IPS DF 6.9 (cell line): Measurements from ENCODE around the gene RPGRIP1L.

Source experiments
- DNase-seq: peaks from one replicate; pipeline ENCODE4 v3.0.0-alpha.2; 2013; ENCODE audit warnings: low read depth, low spot score
- H3K27ac ChIP-seq: one replicate; pipeline ENCODE4 v1.5.1; 2013; ENCODE audit warnings: low read length, control low read depth
- H3K27me3 ChIP-seq: 2 replicates; pipeline ENCODE4 v1.6.1; 2013; ENCODE audit warnings: mild to moderate bottlenecking, low read length; ENCODE audit not compliant: control insufficient read depth, insufficient read depth
- H3K36me3 ChIP-seq: 2 replicates; pipeline ENCODE4 v1.6.1; 2013; ENCODE audit warnings: low read length; ENCODE audit not compliant: control insufficient read depth, insufficient read depth
- H3K4me1 ChIP-seq: 2 replicates; pipeline ENCODE4 v1.6.1; 2013; ENCODE audit warnings: low read length; ENCODE audit not compliant: control insufficient read depth, insufficient read depth
- H3K4me3 ChIP-seq: 2 replicates; pipeline ENCODE4 v1.5.1; 2013; ENCODE audit warnings: mild to moderate bottlenecking, low read length
- H3K9me3 ChIP-seq: 2 replicates; pipeline ENCODE4 v1.6.1; 2013; ENCODE audit warnings: low read length, inconsistent platforms; ENCODE audit not compliant: control insufficient read depth, insufficient read depth
- WGBS: extraction: QIAGEN DNeasy Blood & Tissue Kit; methylation state at CpG from one replicate; pipeline ENCODE4 v1.1.7; 2013; ENCODE audit warnings: mixed read lengths, missing lambda C conversion rate; ENCODE audit not compliant: insufficient read length, insufficient coverage; 5-methylcytosine and 5-hydroxymethylcytosine counted together

The RPGRIP1L gene

GRCh38 chr16:53737552-53737951, 33.9 kb upstream of the RPGRIP1L start:
- no peak for DNase-seq
- WGBS: no CpG with 5 or more reads among the region's 5 CpGs
- Histone ChIP-seq H3K27me3 (no peaks in the 10 kb centered on the region), H3K27ac (no peak overlapping the region), H3K9me3 (no peaks in the 10 kb centered on the region), H3K36me3 (no peaks in the 10 kb centered on the region), H3K4me3 (no peak overlapping the region), H3K4me1 (no peaks in the 10 kb centered on the region)

- H3K27ac ChIP-seq: no peak overlapping the region
- H3K36me3 ChIP-seq: no peaks in the 10 kb centered on the region
- H3K27me3 ChIP-seq: no peaks in the 10 kb centered on the region
- DNase-seq: no peak
- no peaks in the 10 kb centered on the region for H3K4me1 ChIP-seq
- H3K9me3 ChIP-seq: no peaks in the 10 kb centered on the region
- H3K4me3 ChIP-seq: no peak overlapping the region
- no CpG with 5 or more reads among the region's 3 CpGs for WGBS
Measured at GRCh38 chr16:53736297-53736696, 32.6 kb upstream of the RPGRIP1L start.

GRCh38 chr16:53734908-53735307, 31.2 kb upstream of the RPGRIP1L start:
- Histone ChIP-seq H3K27me3 (no peaks in the 10 kb centered on the region), H3K9me3 (no peaks in the 10 kb centered on the region), H3K27ac (no peak overlapping the region), H3K4me1 (no peaks in the 10 kb centered on the region), H3K36me3 (no peaks in the 10 kb centered on the region), H3K4me3 (no peak overlapping the region)
- WGBS: no CpG with 5 or more reads among the region's 2 CpGs
- no peak for DNase-seq

GRCh38 chr16:53732296-53732929, 28.8 kb upstream of the RPGRIP1L start:
- Histone ChIP-seq H3K9me3 (no peaks in the 10 kb centered on the region), H3K4me3 (no peak overlapping the region), H3K36me3 (no peaks in the 10 kb centered on the region), H3K27me3 (no peaks in the 10 kb centered on the region), H3K4me1 (no peaks in the 10 kb centered on the region), H3K27ac (no peak overlapping the region)
- WGBS: no CpG with 5 or more reads among the region's 4 CpGs
- no peak for DNase-seq

- DNase-seq: no peak
- no peaks in the 10 kb centered on the region for H3K4me1 ChIP-seq
- H3K27ac ChIP-seq: no peak overlapping the region
- no peaks in the 10 kb centered on the region for H3K36me3 ChIP-seq
- no peaks in the 10 kb centered on the region for H3K27me3 ChIP-seq
- H3K9me3 ChIP-seq: no peaks in the 10 kb centered on the region
- no peak overlapping the region for H3K4me3 ChIP-seq
- WGBS: no CpG with 5 or more reads among the region's 3 CpGs
Measured at GRCh38 chr16:53730693-53731092, 27.0 kb upstream of the RPGRIP1L start.

DNA sequence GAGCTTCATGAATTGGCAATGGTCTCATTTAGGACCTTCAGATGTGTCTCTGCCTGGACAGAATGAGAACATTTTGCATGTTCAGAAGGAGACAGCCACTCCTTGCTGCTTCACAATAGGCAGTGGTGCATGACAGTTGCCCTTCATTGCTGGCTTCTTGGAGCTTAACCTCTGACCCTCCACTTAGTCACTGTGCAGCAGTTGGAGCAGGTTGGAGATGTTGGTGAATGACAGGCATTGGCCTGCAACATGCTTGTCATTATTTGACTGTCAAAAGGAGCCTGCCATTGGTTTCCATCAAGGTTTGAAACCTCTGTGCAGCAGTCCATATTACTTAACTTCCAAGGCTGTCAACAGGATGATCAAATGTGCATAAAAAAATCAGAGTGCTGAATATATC, 23.0 kb upstream of the RPGRIP1L start:
- Histone ChIP-seq H3K27me3 (no peaks in the 10 kb centered on the region), H3K4me1 (no peaks in the 10 kb centered on the region), H3K4me3 (no peak overlapping the region), H3K9me3 (no peaks in the 10 kb centered on the region), H3K36me3 (no peaks in the 10 kb centered on the region), H3K27ac (no peak overlapping the region)
- DNase-seq: no peak

- Histone ChIP-seq H3K4me1 (no peaks in the 10 kb centered on the region), H3K27me3 (no peaks in the 10 kb centered on the region), H3K9me3 (no peaks in the 10 kb centered on the region), H3K4me3 (no peak overlapping the region), H3K27ac (no peak overlapping the region), H3K36me3 (no peaks in the 10 kb centered on the region)
- no CpG with 5 or more reads among the region's 5 CpGs for WGBS
- no peak for DNase-seq
Measured at GRCh38 chr16:53721017-53721416, 17.4 kb upstream of the RPGRIP1L start.

- no peaks in the 10 kb centered on the region; the same call in 1 of the 2 replicates for H3K4me1 ChIP-seq
- no peaks in the 10 kb centered on the region for H3K27me3 ChIP-seq
- no peaks in the 10 kb centered on the region for H3K9me3 ChIP-seq
- H3K36me3 ChIP-seq: no peaks in the 10 kb centered on the region
- WGBS: no CpG with 5 or more reads among the region's 3 CpGs
- DNase-seq: no peak
- no peak overlapping the region for H3K4me3 ChIP-seq
- no peak overlapping the region for H3K27ac ChIP-seq
Measured at GRCh38 chr16:53717577-53717976, 13.9 kb upstream of the RPGRIP1L start.

DNA sequence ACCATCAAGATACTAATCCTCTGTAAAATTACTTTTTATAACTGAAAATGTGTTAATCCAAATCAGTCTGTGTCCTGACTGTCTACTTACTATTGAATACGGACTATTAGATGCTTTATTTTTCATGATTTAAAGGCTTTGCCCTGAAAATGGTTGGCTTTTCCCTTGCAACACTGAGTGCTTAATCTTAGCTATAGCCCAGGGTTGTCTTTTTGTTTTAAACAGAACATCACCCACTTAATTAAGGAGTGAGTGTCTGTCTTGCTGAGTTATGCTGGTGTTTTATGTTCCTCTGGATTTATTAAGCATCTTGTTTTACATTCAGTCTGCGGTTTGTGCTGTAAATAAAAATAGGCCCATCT, 11.3 kb upstream of the RPGRIP1L start:
- H3K27me3 ChIP-seq: no peaks in the 10 kb centered on the region
- no peaks in the 10 kb centered on the region for H3K36me3 ChIP-seq
- no peaks in the 10 kb centered on the region for H3K9me3 ChIP-seq
- no peak for DNase-seq
- no peaks in the 10 kb centered on the region; the same call in 1 of the 2 replicates for H3K4me1 ChIP-seq
- WGBS: no CpG with 5 or more reads among the region's 2 CpGs
- no peak overlapping the region for H3K27ac ChIP-seq
- no peak overlapping the region for H3K4me3 ChIP-seq

DNA sequence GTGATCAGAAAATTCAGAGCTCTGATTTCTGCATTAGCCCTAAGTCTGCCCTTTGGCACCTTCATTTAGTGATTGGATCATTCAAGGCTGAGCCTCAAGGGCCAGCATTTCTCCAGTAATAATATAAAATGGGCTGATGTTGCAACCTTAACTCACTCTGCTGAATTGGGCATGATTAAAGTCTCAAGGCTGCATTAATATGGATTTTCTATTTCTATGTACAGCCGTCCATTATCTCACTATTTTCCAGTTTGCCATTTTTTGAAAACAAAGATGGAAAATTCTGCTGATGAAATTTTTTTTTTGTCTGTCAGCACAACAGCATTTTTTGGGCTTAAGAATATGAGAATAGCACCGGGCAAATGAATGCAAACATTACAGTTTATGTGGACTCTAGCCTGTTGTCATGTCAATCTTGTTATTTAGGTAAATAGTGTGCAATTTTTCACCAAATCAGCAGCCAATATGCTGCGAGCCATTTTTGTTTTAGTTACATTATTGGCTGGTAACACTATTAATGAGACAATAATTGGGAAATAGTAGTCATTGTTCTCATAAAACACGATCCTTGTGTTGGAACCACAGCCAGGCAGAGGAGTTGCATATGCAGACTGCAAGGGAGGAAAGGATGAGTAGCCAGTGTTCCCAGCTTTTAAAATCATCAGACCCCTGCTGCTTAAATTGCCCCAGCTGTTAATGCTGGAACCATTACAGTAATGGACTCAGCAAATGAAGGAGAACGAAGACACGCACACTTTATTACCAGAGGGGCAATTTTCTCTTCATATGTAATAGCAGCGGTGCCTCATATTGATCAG, 10.8 kb upstream of the RPGRIP1L start:
- H3K36me3 ChIP-seq: no peaks in the 10 kb centered on the region
- H3K27me3 ChIP-seq: no peaks in the 10 kb centered on the region
- no CpG with 5 or more reads among the region's 7 CpGs for WGBS
- no peak for DNase-seq
- H3K9me3 ChIP-seq: no peaks in the 10 kb centered on the region
- no peak overlapping the region for H3K4me3 ChIP-seq
- no peak overlapping the region for H3K27ac ChIP-seq
- no peaks in the 10 kb centered on the region; the same call in 1 of the 2 replicates for H3K4me1 ChIP-seq
